ENCODE data around the gene FUT4.
"Not testable (repeated sequence)": the region's sequence is repeated elsewhere in the genome, so short reads cannot be mapped to it uniquely, and the experiment has no call there.

FUT4 gene, protein sequence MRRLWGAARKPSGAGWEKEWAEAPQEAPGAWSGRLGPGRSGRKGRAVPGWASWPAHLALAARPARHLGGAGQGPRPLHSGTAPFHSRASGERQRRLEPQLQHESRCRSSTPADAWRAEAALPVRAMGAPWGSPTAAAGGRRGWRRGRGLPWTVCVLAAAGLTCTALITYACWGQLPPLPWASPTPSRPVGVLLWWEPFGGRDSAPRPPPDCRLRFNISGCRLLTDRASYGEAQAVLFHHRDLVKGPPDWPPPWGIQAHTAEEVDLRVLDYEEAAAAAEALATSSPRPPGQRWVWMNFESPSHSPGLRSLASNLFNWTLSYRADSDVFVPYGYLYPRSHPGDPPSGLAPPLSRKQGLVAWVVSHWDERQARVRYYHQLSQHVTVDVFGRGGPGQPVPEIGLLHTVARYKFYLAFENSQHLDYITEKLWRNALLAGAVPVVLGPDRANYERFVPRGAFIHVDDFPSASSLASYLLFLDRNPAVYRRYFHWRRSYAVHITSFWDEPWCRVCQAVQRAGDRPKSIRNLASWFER

DNA sequence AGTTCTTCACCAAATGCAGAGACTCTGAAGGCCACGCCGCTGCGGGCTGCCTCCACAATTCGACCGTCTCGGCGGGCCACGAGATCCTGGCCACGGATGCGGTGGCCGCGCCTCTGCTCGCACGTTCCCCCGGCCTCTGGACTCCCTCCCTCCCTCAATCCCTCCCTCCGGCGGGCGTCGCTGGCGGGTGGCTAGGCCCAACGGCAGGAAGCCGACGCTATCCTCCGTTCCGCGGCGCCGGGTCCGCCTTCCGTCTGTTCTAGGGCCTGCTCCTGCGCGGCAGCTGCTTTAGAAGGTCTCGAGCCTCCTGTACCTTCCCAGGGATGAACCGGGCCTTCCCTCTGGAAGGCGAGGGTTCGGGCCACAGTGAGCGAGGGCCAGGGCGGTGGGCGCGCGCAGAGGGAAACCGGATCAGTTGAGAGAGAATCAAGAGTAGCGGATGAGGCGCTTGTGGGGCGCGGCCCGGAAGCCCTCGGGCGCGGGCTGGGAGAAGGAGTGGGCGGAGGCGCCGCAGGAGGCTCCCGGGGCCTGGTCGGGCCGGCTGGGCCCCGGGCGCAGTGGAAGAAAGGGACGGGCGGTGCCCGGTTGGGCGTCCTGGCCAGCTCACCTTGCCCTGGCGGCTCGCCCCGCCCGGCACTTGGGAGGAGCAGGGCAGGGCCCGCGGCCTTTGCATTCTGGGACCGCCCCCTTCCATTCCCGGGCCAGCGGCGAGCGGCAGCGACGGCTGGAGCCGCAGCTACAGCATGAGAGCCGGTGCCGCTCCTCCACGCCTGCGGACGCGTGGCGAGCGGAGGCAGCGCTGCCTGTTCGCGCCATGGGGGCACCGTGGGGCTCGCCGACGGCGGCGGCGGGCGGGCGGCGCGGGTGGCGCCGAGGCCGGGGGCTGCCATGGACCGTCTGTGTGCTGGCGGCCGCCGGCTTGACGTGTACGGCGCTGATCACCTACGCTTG is at the start of gene FUT4:
TSS of gene FUT4 (plus strand) at position 227 of the 951 bp plus-strand sequence. CDS start at position 440, 213 bp downstream.
- no peaks in the 10 kb centered on the region for H3K9me3 Mint-ChIP-seq
- H3K27ac Mint-ChIP-seq, result peak within 1 kb of the TSS; percentile 99
- peak within 1 kb of the TSS; percentile 97 for H3K4me3 Mint-ChIP-seq
- H3K4me1 Mint-ChIP-seq, result peaks cover 37% of the 10 kb centered on the region
- DNase-seq (ENCODE audit: low spot score in 2 of 2), result peak; percentile 67 to 90
- peak; percentile 91 for ATAC-seq
- H3K36me3 Mint-ChIP-seq, result peaks cover 19% of the 10 kb centered on the region

DNA sequence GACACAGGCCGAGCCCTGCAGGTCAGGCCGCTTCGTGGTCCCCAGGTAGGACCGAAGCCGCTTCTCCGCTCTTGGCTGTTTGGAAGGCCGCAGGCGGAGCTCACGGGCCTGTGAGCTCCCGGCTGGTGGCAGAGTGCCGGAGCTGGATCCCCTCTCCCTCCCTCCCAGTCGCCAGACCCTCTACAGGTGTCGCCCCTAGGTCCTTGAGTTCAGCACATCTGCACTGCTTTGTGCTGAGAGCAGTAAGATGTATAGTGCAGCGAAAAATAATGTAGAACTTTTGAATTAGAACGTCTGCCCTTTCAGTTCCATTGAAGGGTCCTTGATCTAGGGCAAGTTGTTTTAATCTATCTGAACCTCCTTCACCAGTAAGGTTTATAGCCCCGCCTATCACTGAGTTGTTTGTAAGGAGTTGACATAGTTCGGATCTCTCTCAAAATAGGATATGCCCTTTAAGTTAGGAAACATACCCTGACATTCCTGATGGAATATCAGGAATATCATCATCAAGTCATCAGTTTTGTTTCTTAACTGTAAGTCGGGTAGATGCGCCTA is 49.5 kb upstream of the FUT4 start:
- H3K4me1 Mint-ChIP-seq, result peaks cover 17% of the 10 kb centered on the region
- ATAC-seq, result peak; percentile 80
- peak overlapping the region; percentile 99 for H3K27ac Mint-ChIP-seq
- peaks cover 49% of the 10 kb centered on the region for H3K36me3 Mint-ChIP-seq
- H3K4me3 Mint-ChIP-seq, result peak overlapping the region; percentile 94
- H3K9me3 Mint-ChIP-seq, result no peaks in the 10 kb centered on the region
- DNase-seq (ENCODE audit: low spot score in 2 of 2), result no peak

DNA sequence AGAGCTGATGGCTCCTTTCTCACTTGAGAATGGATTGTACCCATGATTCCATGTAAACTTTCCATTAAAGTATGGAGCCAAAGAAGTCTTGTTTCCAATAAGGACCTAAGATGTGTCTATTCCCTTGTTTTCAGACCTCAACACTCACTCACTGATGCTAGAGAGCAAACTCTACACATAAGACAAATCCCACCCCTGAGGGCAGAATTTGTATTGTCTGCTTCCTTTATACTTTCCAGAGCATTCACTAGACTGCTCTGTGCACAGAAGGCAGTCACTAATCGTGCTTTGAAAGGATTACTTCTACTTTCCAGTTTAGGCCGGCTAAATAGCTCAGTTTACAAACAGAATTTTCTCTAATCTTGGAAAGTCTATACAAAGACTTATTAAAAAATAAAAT is 43.5 kb upstream of the FUT4 start:
- no peak for DNase-seq (ENCODE audit: low spot score in 2 of 2)
- H3K4me1 Mint-ChIP-seq, result peaks cover 4% of the 10 kb centered on the region
- peak overlapping the region; percentile 21 for H3K27ac Mint-ChIP-seq
- H3K4me3 Mint-ChIP-seq, result no peak overlapping the region
- no peaks in the 10 kb centered on the region for H3K9me3 Mint-ChIP-seq
- no peak for ATAC-seq
- H3K36me3 Mint-ChIP-seq, result peaks cover 64% of the 10 kb centered on the region

DNA sequence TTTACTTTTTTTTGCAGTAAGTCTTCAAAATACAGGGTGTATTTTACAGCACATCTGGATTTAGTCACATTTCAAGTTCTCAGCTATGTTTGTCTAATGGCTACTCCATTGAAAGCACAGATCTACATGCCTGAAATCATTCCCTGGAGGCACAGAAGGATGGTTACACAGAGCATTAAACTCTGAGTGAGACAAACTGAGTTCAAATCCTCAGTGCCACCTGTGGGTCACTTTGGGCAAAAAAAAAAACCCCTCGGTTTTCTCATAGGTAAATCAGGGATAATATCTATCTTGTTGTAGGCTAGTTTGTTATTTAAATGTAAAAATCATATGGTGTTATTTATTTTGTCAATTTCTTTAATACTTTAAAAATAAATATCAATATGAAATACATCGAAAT is 42.2 kb upstream of the FUT4 start:
- Mint-ChIP-seq H3K4me3 (no peak overlapping the region), H3K36me3 (peaks cover 60% of the 10 kb centered on the region), H3K9me3 (no peaks in the 10 kb centered on the region), H3K4me1 (no peaks in the 10 kb centered on the region), H3K27ac (no peak overlapping the region)
- DNase-seq (ENCODE audit: low spot score in 2 of 2) (no peak), ATAC-seq (no peak)

DNA sequence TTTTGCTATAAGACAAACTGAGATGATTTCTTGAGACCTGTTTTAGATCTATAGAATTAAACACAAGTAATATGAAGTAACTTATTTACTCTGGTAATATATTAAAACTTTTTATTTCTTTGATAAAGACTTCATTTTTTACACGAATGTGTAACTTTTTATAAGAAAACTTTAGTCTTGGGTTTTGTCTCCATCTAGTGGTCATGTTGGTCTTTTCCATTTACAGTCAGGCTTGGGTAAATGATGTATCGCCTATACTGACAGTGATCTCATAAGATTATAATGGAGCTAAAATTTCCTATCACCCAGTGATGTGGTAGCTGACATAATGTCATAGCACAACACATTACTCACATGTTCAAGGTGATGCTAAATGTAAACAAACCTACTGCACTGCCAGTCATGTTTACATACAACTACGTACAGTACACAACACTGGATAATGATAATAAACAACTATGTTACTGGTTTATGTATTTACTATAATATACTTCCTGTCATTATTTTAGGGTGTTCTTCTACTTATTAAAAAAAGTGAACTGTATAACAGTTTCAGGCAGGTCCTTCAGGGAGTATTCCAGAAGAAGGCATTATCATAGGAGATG is 38.9 kb upstream of the FUT4 start:
- H3K27ac Mint-ChIP-seq, result no peak overlapping the region
- H3K36me3 Mint-ChIP-seq, result peaks cover 27% of the 10 kb centered on the region
- no peak overlapping the region for H3K4me3 Mint-ChIP-seq
- no peak for DNase-seq (ENCODE audit: low spot score in 2 of 2)
- no peaks in the 10 kb centered on the region for H3K4me1 Mint-ChIP-seq
- peak; percentile 76 for ATAC-seq
- no peaks in the 10 kb centered on the region for H3K9me3 Mint-ChIP-seq

DNA sequence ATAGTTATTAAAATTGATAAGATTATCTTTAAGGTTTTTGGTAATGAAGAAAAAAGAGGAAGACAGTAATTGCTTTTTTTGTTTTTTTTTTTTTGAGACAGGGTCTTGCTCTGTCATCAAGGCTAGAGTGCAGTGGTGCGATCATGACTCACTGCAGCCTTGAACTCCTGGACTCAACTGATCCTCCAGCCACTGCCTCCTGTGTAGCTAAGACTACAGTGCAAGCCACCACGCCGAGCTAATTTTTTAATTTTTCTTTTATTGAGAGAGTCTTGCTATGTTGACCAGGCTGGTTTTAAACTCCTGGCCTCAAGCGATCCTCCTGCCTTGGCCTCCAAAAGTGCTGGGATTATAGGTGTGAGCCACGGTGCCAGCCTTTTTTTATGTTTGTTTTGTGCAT is 37.2 kb upstream of the FUT4 start:
- H3K9me3 Mint-ChIP-seq; H3K36me3 Mint-ChIP-seq; ATAC-seq; H3K4me1 Mint-ChIP-seq; H3K4me3 Mint-ChIP-seq; H3K27ac Mint-ChIP-seq; DNase-seq (ENCODE audit: low spot score in 2 of 2): not testable (repeated sequence)

DNA sequence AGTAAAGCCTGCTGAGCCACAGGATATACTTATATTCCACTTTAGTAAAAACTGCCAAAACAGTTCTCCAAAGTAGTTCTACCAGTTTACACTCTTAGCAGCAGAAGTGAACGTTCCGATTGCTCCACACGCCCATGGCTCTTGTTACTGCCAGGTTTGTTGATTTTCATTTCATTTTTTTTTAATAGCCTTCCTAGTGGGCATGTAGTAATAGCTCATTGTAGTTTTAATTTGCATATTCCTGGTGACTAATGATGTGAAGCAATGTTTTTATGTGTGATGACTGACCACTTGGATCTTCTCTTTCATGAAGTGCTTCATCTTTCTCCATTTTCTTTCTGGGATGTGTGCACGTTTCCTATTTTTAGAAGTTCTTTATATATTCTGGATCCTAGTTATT is 36.2 kb upstream of the FUT4 start:
- Mint-ChIP-seq H3K36me3 (peaks cover 6% of the 10 kb centered on the region), H3K4me1 (peaks cover 9% of the 10 kb centered on the region), H3K9me3 (no peaks in the 10 kb centered on the region), H3K4me3 (no peak overlapping the region), H3K27ac (no peak overlapping the region)
- ATAC-seq (no peak), DNase-seq (ENCODE audit: low spot score in 2 of 2) (no peak)

DNA sequence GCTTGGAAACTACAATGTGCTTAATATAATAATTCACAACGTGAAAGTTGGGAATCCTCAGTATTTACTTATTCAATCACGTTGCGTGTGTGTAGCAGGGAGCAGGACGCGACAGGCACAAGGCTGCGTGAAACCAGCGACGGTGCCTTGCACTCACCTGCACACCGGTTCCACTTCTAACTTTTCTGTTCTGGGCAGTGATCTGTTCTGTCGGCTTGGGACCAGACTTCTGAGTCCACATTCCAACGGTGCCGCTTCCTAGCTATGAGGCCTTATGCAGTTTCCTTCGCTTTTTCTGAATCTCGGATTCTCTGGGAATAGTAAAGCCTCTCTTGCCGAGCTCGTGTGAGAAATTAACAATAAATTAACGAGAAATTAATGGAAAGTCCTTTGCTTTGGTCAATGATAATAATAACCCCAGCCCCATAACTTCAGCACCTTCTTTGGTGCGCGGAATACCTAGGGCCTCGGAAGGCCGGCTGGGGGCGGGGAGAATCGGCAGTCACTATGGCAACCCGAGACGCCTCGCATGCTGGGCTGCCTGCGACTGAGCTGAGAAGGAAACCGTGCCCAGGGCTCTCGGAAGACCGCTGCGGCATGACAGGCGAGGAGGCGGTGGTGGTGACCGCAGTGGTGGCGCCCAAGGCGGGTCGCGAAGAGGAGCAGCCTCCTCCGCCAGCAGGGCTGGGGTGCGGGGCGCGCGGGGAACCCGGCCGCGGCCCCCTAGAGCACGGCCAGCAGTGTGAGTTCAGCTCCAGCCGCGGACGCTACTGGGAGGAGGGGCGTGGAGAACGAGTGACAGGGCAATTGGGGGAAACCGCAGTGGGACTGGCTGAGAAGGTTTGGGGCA is 31.6 kb upstream of the FUT4 start, which contains the start of gene C11orf97:
TSS of gene C11orf97 (plus strand) at position 530 of the 850 bp plus-strand sequence. CDS start at position 598, 68 bp downstream.
- peak; percentile 21 to 76 for DNase-seq (ENCODE audit: low spot score in 2 of 2)
- Mint-ChIP-seq H3K4me3 (peak within 1 kb of the TSS; percentile 76), H3K36me3 (no peaks in the 10 kb centered on the region), H3K9me3 (no peaks in the 10 kb centered on the region), H3K27ac (peak within 1 kb of the TSS; percentile 54), H3K4me1 (peaks cover 10% of the 10 kb centered on the region)
- ATAC-seq, result peak; percentile 94

DNA sequence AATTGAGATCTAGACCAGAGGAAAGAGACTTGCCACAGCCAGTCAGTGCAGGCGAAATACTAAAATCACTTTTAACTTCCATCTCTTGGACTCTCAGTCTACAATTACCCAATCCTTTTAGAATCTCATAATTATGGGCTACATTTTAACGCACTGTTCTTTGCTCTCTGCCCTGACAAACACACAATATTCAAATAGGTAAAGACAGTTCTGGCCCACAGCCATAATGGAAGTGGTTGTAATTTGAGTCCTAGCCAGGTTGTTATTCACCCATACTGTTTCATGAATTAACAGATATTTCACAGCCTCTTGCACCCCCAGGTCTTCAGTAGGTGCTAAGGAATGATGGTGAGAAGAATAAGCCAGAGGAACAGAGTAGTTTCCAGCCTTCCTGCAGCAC is 30.6 kb upstream of the FUT4 start:
- Mint-ChIP-seq H3K4me3 (peak overlapping the region; percentile 76), H3K36me3 (no peaks in the 10 kb centered on the region), H3K9me3 (no peaks in the 10 kb centered on the region), H3K4me1 (peaks cover 10% of the 10 kb centered on the region), H3K27ac (no peak overlapping the region)
- ATAC-seq (no peak), DNase-seq (ENCODE audit: low spot score in 2 of 2) (no peak)

DNA sequence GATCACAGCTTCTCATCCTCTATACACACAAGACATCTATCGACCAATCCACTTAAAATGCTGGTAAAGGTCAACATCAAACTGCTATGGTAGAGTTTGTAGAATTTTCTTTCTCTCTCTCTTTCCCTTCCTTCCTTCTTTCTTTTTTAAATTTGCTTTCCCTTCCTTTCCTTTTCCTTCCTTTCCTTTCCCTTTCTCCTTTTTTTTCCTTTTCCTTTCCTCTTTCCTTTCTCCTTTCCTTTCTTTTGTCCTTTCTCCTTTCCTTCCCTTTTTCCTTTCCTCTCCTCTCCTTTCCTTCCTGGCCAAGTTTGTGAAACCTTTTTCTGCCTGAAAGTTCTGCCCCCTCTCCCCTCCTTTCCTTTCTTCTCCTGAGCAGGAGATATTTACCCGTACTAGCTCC is 28.3 kb upstream of the FUT4 start:
- Mint-ChIP-seq H3K36me3 (no peaks in the 10 kb centered on the region), H3K27ac (no peak overlapping the region), H3K4me3 (no peak overlapping the region), H3K9me3 (no peaks in the 10 kb centered on the region), H3K4me1 (peaks cover 10% of the 10 kb centered on the region)
- DNase-seq (ENCODE audit: low spot score in 2 of 2), result no peak
- no peak for ATAC-seq

DNA sequence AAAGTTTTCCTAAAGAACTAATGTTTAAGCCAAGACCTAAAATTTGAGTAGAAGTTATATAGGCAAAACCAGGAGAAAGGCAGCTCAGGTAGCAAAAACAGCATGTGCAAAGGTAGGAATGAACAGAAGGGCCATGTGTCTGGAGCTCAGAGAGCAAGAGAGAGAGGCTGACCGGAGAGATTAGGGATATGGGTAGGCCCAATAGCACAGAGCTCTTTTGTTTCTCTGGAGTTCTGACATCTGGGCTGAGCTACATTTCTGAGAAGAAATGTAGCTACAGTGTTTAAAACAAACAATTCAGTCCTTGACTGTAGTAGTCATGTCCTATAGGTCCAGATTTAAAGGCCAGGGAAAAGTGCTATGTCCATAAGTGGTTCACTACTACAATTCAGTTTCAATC is 27.0 kb upstream of the FUT4 start:
- Mint-ChIP-seq H3K4me3 (no peak overlapping the region), H3K36me3 (no peaks in the 10 kb centered on the region), H3K9me3 (no peaks in the 10 kb centered on the region), H3K27ac (no peak overlapping the region), H3K4me1 (peaks cover 9% of the 10 kb centered on the region)
- no peak for DNase-seq (ENCODE audit: low spot score in 2 of 2)
- no peak for ATAC-seq

DNA sequence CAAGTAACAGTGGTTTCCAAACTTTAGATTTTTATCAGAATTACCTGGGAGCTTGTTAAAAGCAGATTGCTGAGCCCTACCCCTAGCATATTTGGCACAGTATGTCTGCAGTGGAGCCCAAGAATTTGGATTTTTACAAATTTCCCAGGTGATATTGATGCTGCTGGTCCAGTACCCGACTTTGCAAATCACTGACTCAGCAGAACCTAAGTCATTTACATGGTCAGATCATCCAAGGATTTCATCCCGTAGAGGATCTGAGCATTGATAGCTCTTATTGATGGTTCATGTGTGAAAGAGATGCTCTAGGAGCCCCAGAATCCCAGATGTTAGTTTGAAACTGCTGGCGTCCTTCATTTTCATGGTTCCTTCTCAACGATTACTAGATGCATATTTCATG is 25.4 kb upstream of the FUT4 start:
- H3K9me3 Mint-ChIP-seq, result no peaks in the 10 kb centered on the region
- DNase-seq (ENCODE audit: low spot score in 2 of 2) (no peak), ATAC-seq (no peak)
- H3K36me3 Mint-ChIP-seq, result no peaks in the 10 kb centered on the region
- H3K4me3 Mint-ChIP-seq, result no peak overlapping the region
- no peaks in the 10 kb centered on the region for H3K4me1 Mint-ChIP-seq
- no peak overlapping the region for H3K27ac Mint-ChIP-seq

DNA sequence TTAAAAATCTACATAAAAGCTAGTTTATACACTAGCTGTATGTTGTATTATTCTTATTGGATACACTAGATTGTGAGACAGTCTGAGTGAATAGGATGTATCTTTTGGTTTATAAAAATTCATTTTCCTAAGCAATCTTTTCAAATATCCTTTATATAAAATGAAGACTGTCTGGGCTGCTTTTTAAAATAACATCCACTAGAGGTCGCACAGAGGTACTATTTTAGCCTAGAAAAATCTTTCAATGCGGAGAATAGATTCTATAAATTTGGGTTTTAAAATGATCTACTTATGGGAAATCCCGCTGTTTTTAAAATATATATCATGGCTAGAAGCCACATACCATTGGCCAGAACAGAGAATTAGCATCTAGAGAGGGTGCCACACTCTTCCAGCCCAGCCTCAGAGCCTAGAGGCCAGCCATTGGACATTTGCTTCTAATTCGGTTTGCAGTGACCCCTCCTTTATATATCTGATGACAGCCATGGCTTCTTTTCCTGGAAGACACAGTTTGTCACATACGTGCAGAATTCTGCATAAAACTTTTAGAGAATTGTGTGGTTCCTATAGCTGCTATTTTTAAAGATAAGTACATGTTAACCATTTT is 24.1 kb upstream of the FUT4 start:
- H3K9me3 Mint-ChIP-seq, result no peaks in the 10 kb centered on the region

DNA sequence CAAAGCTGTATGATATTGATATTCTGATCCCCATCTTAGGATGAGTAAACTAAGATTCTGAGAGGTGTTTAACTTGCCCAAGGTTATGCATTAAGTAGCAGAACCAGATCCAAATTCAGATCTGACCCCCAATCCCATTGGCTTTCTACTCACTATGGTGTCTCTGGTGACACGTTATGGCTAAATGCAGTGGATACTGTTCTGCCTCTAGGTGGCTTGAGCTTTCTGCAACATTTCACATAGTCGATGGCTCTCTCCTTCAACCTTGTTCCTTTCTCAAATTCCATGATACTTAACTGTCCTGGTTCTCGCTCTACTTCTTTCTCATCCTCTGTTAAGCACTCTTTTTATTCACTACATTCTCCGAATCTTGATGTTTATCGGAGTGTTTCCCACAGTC is 22.0 kb upstream of the FUT4 start:
- DNase-seq (ENCODE audit: low spot score in 2 of 2) (no peak), ATAC-seq (peak; percentile 44)
- Mint-ChIP-seq H3K9me3 (no peaks in the 10 kb centered on the region), H3K36me3 (no peaks in the 10 kb centered on the region), H3K4me3 (no peak overlapping the region), H3K4me1 (no peaks in the 10 kb centered on the region), H3K27ac (no peak overlapping the region)

More for the DNA sequence above, 24.1 kb upstream of the FUT4 start:
- Mint-ChIP-seq H3K4me1 (no peaks in the 10 kb centered on the region), H3K4me3 (no peak overlapping the region), H3K36me3 (no peaks in the 10 kb centered on the region), H3K27ac (no peak overlapping the region)
- DNase-seq (ENCODE audit: low spot score in 2 of 2) (no peak), ATAC-seq (no peak)

All from stimulated activated effector memory CD8-positive, alpha-beta T cell treated with anti-CD3 and anti-CD28 coated beads, Interleukin-12 subunit alpha, Interleukin-12 subunit beta, amount 100 ng/mL, for 72 hours (primary cell).